ENCODE data around the gene TGFBI. TPM values are rescaled to one million over a fixed set of nuclear protein-coding genes. Genes with fewer than 3 reads are reported as not detected.

The TGFBI gene
- total RNA-seq, 4 donors from 2014 or later = 117 to 338 (median 180) TPM

DNA sequence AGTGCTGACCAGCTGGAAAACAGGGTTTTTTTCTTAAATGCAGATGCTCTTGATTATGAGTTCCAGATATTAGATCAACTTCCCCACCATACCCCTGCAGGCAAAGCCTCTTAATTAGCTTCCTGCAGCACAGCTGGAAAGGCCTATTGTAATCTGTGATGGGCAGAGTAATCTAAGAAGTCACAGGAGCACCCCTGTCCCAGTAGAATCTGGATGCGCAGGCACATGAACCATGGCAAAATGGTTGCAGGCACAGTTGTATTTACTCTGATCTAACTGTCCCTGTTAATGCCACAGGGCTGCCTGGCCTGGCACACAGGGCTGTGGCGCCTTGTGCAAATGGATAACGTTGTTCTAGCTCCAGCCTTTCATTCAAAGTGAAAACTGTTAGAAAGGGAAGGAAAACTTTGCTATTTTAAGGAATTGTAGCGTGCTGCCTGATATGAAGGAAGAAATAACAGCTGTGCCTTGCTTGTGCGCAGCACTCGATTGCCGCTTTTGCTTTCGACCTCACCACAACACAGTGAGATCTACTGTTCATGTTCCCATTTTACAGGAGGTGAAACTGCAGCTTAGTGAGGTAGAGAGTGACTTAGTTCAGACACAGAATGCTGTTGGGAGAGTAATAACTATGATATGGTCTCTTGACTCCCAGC, 2.3 kb downstream of the TGFBI start:
- TF ChIP-seq, protein P1, sequence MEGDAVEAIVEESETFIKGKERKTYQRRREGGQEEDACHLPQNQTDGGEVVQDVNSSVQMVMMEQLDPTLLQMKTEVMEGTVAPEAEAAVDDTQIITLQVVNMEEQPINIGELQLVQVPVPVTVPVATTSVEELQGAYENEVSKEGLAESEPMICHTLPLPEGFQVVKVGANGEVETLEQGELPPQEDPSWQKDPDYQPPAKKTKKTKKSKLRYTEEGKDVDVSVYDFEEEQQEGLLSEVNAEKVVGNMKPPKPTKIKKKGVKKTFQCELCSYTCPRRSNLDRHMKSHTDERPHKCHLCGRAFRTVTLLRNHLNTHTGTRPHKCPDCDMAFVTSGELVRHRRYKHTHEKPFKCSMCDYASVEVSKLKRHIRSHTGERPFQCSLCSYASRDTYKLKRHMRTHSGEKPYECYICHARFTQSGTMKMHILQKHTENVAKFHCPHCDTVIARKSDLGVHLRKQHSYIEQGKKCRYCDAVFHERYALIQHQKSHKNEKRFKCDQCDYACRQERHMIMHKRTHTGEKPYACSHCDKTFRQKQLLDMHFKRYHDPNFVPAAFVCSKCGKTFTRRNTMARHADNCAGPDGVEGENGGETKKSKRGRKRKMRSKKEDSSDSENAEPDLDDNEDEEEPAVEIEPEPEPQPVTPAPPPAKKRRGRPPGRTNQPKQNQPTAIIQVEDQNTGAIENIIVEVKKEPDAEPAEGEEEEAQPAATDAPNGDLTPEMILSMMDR (IDR thresholded peaks at IDR 0.05) = no peak
- ATAC-seq (ENCODE audit: low FRiP score) (no peak), DNase-seq (ENCODE audit: low spot score) (no peak)

DNA sequence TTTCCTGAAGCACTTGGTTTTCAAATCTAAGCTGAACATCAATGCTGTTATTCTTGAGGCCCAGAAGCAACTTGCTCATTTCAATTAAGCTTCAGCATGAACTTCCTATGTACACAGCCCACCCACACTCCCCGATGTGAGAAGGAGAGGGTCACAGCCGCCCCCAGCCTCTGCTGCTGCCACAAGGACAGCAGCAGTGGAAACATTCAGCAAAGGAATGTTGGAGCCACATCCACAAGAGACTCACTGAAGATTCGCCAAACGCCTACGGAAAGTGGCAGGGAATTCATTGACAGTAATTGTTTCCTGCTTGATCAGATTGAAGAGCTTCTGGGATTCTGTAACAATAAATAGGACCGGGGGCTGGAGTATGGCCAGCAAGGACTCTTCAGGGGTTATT, 2.9 kb downstream of the TGFBI start:
- TF ChIP-seq, protein P1 (IDR thresholded peaks at IDR 0.05) = no peak
- DNase-seq (ENCODE audit: low spot score) (no peak), ATAC-seq (ENCODE audit: low FRiP score) (no peak)

DNA sequence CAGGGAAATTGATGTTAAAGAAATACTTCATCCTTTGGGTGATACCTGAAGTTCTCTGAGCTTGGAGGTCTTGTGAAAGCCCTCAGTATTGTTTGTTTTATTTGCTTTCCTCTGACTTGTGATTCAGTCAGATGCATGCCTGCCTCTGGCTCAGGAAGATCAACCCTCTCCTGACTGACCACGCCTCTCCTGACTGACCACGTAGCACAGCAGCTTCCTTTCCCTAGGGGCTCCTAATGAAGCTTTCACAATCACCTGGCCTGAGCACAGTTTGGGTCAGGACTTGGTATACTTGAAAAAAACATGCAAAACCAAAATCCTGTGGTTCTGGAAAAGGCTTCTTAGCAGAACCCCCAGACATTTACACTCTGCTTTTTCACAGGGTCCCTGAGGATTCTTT, 3.8 kb downstream of the TGFBI start:
- ATAC-seq (ENCODE audit: low FRiP score) = no peak

DNA sequence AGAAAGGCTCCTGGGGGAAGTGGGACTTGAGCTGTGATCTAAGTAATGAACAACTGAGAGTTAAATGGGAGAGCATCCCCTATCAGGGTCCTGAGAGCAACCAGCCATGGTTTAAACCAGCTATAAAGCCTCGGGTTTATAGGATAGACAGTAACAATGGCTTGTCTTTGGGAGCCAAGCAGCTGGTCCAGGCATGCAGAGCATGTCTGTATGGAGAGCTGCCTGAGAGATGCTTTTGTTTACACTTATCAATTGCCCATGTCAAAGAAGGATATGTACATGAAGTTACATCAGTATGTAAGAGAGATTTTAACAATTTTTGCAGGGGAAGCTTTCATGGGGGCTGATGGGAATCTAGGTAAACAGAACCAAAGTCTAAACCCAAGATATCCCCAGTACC, 4.4 kb downstream of the TGFBI start:
- ATAC-seq (ENCODE audit: low FRiP score) (no peak), DNase-seq (ENCODE audit: low spot score) (no peak)
- TF ChIP-seq, protein P1 (IDR thresholded peaks at IDR 0.05) = no peak

More for the DNA sequence above, 3.8 kb downstream of the TGFBI start:
- TF ChIP-seq, protein P1 (IDR thresholded peaks at IDR 0.05) = no peak
- DNase-seq (ENCODE audit: low spot score) = no peak

DNA sequence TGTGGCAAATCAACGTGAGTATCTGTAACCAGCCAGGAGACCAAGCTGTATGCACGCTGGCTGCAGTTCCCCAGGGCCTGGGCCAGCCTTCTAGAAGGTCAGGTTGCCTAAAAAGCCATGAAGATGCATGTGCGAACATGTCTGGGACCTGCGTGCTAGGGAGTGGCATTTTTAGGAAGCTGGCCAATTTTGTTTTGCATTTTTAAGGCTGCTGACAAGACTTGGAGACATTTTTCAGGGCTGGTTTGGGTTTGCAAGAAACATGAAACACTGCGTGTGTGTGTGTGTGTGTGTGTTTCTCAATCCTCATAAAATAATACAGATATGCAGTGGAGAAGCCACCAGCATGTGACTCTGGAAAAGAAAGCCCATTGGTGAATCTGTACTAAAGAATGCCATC, 5.1 kb downstream of the TGFBI start:
- TF ChIP-seq, protein P1 (IDR thresholded peaks at IDR 0.05) = no peak
- ATAC-seq (ENCODE audit: low FRiP score) (no peak), DNase-seq (ENCODE audit: low spot score) (no peak)

DNA sequence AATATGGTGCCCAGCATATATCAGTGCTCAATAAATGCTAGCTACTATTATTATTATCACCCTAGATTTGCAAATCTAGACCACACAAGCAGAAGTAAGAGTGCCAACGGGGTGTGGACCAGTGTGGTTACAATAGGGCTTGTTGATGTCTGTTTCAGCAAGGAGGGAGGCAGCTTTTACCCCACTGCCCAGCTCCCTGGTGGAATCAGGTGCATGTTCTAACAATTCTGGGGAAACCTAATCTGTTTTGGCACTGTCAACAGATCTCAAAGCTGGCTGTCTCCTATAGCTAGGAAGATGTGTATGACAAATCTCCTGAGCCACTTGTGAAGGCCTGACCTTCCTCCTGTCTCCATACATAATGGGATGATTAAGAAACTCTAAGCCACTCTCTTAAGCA, 5.7 kb downstream of the TGFBI start:
- no peak for ATAC-seq (ENCODE audit: low FRiP score)

DNA sequence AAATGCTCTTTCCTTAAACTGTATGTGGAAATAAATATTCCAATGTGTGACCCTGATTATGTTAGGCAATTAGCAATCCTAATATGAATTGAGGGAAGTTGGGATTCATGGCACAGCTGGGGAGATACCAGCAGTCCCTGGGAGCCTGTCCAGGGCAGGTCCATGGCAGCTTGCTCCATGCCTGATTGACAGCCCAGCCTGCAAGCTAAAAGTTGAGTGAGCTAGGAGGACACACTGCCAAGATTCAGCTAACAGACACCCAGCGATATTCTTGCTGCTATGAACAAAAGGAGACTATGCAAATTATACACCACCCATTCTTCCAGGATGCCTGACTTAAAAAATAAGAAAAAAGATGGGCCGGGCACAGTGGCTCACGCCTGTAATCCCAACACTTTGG, 6.2 kb downstream of the TGFBI start:
- TF ChIP-seq, protein P1 (IDR thresholded peaks at IDR 0.05) = no peak
- no peak for ATAC-seq (ENCODE audit: low FRiP score)
- DNase-seq (ENCODE audit: low spot score) = no peak

More for the DNA sequence above, 5.7 kb downstream of the TGFBI start:
- TF ChIP-seq, protein P1 (IDR thresholded peaks at IDR 0.05) = no peak
- no peak for DNase-seq (ENCODE audit: low spot score)

Measured in omental fat pad (tissue), 4 donors.